B cell (primary cell): ENCODE measurements around the gene HSPB8. TPM values are rescaled to one million over a fixed set of nuclear protein-coding genes. Genes with fewer than 3 reads are reported as not detected.

Experiments used
- ATAC-seq: fragments of 200-7000 bp; cut with Tn5 transposase; one replicate; pipeline ENCODE4 v1.10.0; 2021; ENCODE audit warnings: low read depth, mild to moderate bottlenecking, moderate number of reproducible peaks, moderate library complexity
- CTCF ChIA-PET: fragments of 350-600 bp; sonication (Branson Sonifier 250); formaldehyde crosslinking; loops from one replicate; lab custom pipeline; 2021; ENCODE audit warnings: antibody characterized with exemption, inconsistent platforms; lab: Charles Lee
- POLR2A ChIA-PET: fragments of 350-600 bp; sonication (Branson Sonifier 250); formaldehyde crosslinking; loops from one replicate; lab custom pipeline; 2021; ENCODE audit warnings: antibody characterized with exemption; lab: Charles Lee
- DNase-seq: peaks from one replicate; pipeline ENCODE4 v3.0.0; 2013
- H2AFZ ChIP-seq: 2 replicates; pipeline ENCODE4 v1.6.1; 2012; ENCODE audit warnings: mild to moderate bottlenecking, low read depth, low read length; ENCODE audit not compliant: insufficient read depth, poor library complexity, severe bottlenecking
- H3K27ac ChIP-seq, 2 donors: 1 replicate in 1 of 2; 2 replicates in 1 of 2; pipeline ENCODE4 v1.5.1; 2012 to 2013; ENCODE audit warnings: low read length in 2 of 2, mild to moderate bottlenecking in 2 of 2, moderate library complexity in 1 of 2
- H3K27me3 ChIP-seq, 4 experiments: fragments of 200-600 bp in 1 of 4; sonication (generic) in 1 of 4; replicated peaks in 1 of 4; 1 replicate in 2 of 4; 2 replicates in 2 of 4; pipeline versions ENCODE4 v1.6.1 to v1.7.0; 2013 to 2016; ENCODE audit warnings: low read length in 3 of 4, mild to moderate bottlenecking in 2 of 4, mixed read lengths in 1 of 4, moderate library complexity in 1 of 4; ENCODE audit not compliant: insufficient read depth in 4 of 4, control insufficient read depth in 3 of 4; ENCODE audit errors: control extremely low read depth in 1 of 4
- H3K36me3 ChIP-seq, 2 experiments: replicated peaks in 1 of 2; 1 replicate in 1 of 2; 2 replicates in 1 of 2; pipeline versions ENCODE4 v1.6.1 to v1.7.1; 2013; ENCODE audit warnings: low read length in 1 of 2; ENCODE audit not compliant: insufficient read depth in 2 of 2, control insufficient read depth in 1 of 2; ENCODE audit errors: control extremely low read depth in 1 of 2, extremely low read depth in 1 of 2
- H3K4me1 ChIP-seq, 2 donors: fragments of 200-600 bp in 1 of 2; sonication (generic) in 1 of 2; 1 replicate in 1 of 2; 2 replicates in 1 of 2; pipeline versions ENCODE4 v1.5.1 to v1.6.1; 2013 to 2017; ENCODE audit warnings: low read length in 2 of 2; ENCODE audit not compliant: control insufficient read depth in 2 of 2, insufficient read depth in 2 of 2
- H3K4me2 ChIP-seq: replicated peaks from 2 replicates; pipeline ENCODE3; 2012; ENCODE audit warnings: mild to moderate bottlenecking, low read depth, low read length; ENCODE audit not compliant: poor library complexity, severe bottlenecking
- H3K4me3 ChIP-seq, 5 experiments: fragments of 200-600 bp in 1 of 5; sonication (generic) in 1 of 5; 1 replicate in 3 of 5; 2 replicates in 2 of 5; pipeline versions ENCODE4 v1.5.1 to v1.7.0; 2011 to 2016; ENCODE audit warnings: low read length in 4 of 5, mild to moderate bottlenecking in 4 of 5, low read depth in 2 of 5, control low read depth in 1 of 5, moderate library complexity in 1 of 5; ENCODE audit not compliant: insufficient read depth in 1 of 5; ENCODE audit errors: control extremely low read depth in 1 of 5, extremely low read depth in 1 of 5
- H3K79me2 ChIP-seq: fragments of 200-600 bp; sonication (generic); one replicate; pipeline ENCODE4 v1.6.0; 2016; ENCODE audit warnings: low read length; ENCODE audit not compliant: control insufficient read depth, insufficient read depth
- H3K9ac ChIP-seq: fragments of 200-600 bp; sonication (generic); 2 replicates; pipeline ENCODE4 v1.6.1; 2017; ENCODE audit warnings: mild to moderate bottlenecking, low read length, moderate library complexity
- H3K9me3 ChIP-seq, 3 donors: one replicate each; pipeline versions ENCODE4 v1.6.1 to v1.7.1; 2013; ENCODE audit warnings: low read length in 2 of 3; ENCODE audit not compliant: control insufficient read depth in 2 of 3, insufficient read depth in 1 of 3; ENCODE audit errors: control extremely low read depth in 1 of 3
- H4K20me1 ChIP-seq: 2 replicates; pipeline ENCODE4 v1.6.0; 2012; ENCODE audit warnings: mild to moderate bottlenecking, low read length; ENCODE audit not compliant: insufficient read depth, control insufficient read depth, poor library complexity, severe bottlenecking
- H3K27ac Mint-ChIP-seq: one replicate; pipeline ENCODE4 v1.8.0; 2021; ENCODE audit warnings: mixed read lengths
- H3K27me3 Mint-ChIP-seq: one replicate; pipeline ENCODE4 v1.8.0; 2021; ENCODE audit warnings: mixed read lengths
- H3K4me1 Mint-ChIP-seq: one replicate; pipeline ENCODE4 v1.8.0; 2021; ENCODE audit warnings: mixed read lengths
- H3K4me3 Mint-ChIP-seq: one replicate; pipeline ENCODE4 v1.8.0; 2021; ENCODE audit warnings: mixed read lengths
- H3K9me3 Mint-ChIP-seq: one replicate; pipeline ENCODE4 v1.8.0; 2022; ENCODE audit warnings: mixed read lengths; ENCODE audit not compliant: insufficient read depth
- EZH2 ChIP-seq: IDR thresholded peaks from 2 replicates; pipeline ENCODE4 v1.6.1; 2012; ENCODE audit warnings: borderline replicate concordance, low read depth, mild to moderate bottlenecking, moderate library complexity, low read length; ENCODE audit not compliant: insufficient read depth, poor library complexity, severe bottlenecking
- WGBS: methylation state at CpG from one replicate; pipeline ENCODE4 v1.1.5; 2013; ENCODE audit warnings: missing lambda C conversion rate; ENCODE audit not compliant: insufficient coverage; 5-methylcytosine and 5-hydroxymethylcytosine counted together
- intact Hi-C: fragments of 100-400 bp; cut with micrococcal nuclease; formaldehyde crosslinking; loops from one replicate; pipeline ENCODE4 v1.10.0; 2022
- polyA plus RNA-seq: library from polyadenylated mRNA; depleted of rRNA; stranded (reverse); fragments of >200 nt; gene quantifications from 2 replicates; pipeline ENCODE4 v1.2.3, GENCODE V29; 2012
- total RNA-seq, 2 donors: library from RNA; stranded (reverse); fragments of 120-200 nt in 1 of 2; gene quantifications; 1 replicate in 1 of 2; 2 replicates in 1 of 2; pipeline versions ENCODE4 v1.2.3 to v1.2.4, GENCODE V29; 2013 to 2022
- TF ChIP-seq, protein P1 (sequence below): fragments of 200-600 bp; IDR thresholded peaks from one replicate; pipeline ENCODE4 v1.8.0; 2022; ENCODE audit warnings: antibody characterized with exemption, mild to moderate bottlenecking

Gene HSPB8
- total and polyA plus RNA-seq, 2 donors (not counting 1 experiment from before 2014, with no cell fraction given): not detected

DNA sequence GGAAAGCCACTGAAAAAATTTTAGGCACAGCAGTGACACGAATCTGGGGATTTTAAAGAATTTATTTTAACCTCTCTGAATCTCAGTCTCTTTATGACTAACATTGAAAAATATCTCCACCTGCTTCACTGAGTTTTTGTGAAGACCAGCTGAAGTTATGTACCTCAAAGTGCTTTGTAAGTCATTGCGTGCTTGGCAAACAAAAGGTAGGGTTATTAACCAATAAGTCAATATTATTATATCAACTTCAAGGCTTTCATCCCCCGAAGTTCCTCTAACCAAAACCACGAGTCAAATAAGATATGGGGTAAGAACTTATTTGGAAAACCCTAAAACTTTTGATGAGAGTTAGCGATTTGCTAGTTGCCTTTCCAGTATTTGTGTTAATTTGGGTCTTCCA lies 62.3 kb downstream of the HSPB8 start:
- Histone ChIP-seq H3K4me3 (no peak overlapping the region), H3K4me1 (no peaks in the 10 kb centered on the region), H3K4me2 (no peak overlapping the region), H3K9me3 (peaks cover 0 to 6% (median 0%) of the 10 kb centered on the region in 3 donors), H4K20me1 (no peaks in the 10 kb centered on the region), H3K9ac (no peak overlapping the region), H3K27me3 (no peaks in the 10 kb centered on the region), H3K27ac (no peak overlapping the region), H2AFZ (no peak overlapping the region), H3K79me2 (no peaks in the 10 kb centered on the region), H3K36me3 (no peaks in the 10 kb centered on the region)
- Mint-ChIP-seq H3K4me1 (no peaks in the 10 kb centered on the region), H3K27me3 (peaks cover 4% of the 10 kb centered on the region), H3K4me3 (no peak overlapping the region), H3K9me3 (peaks cover 6% of the 10 kb centered on the region), H3K27ac (no peak overlapping the region)
- DNase-seq: no peak
- ATAC-seq: no peak
- CTCF ChIA-PET: no interaction called here
- intact Hi-C loops: no loop called here
- TF ChIP-seq EZH2: no peak
- TF ChIP-seq, protein P1, sequence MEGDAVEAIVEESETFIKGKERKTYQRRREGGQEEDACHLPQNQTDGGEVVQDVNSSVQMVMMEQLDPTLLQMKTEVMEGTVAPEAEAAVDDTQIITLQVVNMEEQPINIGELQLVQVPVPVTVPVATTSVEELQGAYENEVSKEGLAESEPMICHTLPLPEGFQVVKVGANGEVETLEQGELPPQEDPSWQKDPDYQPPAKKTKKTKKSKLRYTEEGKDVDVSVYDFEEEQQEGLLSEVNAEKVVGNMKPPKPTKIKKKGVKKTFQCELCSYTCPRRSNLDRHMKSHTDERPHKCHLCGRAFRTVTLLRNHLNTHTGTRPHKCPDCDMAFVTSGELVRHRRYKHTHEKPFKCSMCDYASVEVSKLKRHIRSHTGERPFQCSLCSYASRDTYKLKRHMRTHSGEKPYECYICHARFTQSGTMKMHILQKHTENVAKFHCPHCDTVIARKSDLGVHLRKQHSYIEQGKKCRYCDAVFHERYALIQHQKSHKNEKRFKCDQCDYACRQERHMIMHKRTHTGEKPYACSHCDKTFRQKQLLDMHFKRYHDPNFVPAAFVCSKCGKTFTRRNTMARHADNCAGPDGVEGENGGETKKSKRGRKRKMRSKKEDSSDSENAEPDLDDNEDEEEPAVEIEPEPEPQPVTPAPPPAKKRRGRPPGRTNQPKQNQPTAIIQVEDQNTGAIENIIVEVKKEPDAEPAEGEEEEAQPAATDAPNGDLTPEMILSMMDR: no peak
- POLR2A ChIA-PET: no interaction called here
- WGBS: 20% methylated on average over 1 of the region's 5 CpGs

DNA sequence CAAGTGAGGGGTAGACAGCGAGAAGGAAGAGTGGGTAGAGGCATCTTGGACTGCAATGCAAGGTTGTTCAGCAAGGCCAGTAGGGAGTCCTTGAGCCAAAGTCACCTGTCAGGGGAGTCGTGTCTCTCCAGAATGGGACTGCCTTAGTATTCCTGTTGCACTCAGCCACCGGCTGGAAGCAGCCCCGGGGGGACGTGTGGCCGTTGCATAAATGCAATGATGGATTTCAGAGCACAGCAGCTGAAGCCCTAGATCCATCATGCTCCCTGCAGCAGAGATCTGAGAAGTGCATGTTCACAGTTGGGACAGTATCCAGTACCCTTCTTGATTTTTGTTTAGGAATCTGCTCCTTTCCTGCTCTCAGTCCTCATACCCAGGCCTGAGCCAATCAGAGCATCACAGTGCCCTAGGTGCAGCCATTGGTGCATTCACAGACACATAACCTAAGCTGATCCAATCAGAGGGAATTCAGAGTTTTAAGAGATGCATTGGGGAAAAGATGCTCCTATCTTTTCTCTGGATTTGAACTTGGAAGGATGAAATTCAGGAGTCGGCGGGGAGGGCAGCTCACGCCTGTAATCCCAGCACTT lies 62.9 kb downstream of the HSPB8 start:
- Histone ChIP-seq H3K9ac (no peak overlapping the region), H2AFZ (no peak overlapping the region), H3K4me2 (no peak overlapping the region), H3K27ac (no peak overlapping the region), H3K4me1 (no peaks in the 10 kb centered on the region), H3K27me3 (no peaks in the 10 kb centered on the region), H3K9me3 (peaks cover 0 to 6% (median 0%) of the 10 kb centered on the region in 3 donors), H3K79me2 (no peaks in the 10 kb centered on the region), H3K4me3 (no peak overlapping the region), H3K36me3 (no peaks in the 10 kb centered on the region), H4K20me1 (no peaks in the 10 kb centered on the region)
- intact Hi-C loops: no loop called here
- H3K4me3 Mint-ChIP-seq: no peak overlapping the region
- no peaks in the 10 kb centered on the region for H3K4me1 Mint-ChIP-seq
- DNase-seq: no peak
- TF ChIP-seq EZH2: no peak
- TF ChIP-seq, protein P1: no peak
- WGBS: 84% methylated on average over 6 of the region's 9 CpGs
- peaks cover 6% of the 10 kb centered on the region for H3K9me3 Mint-ChIP-seq
- POLR2A ChIA-PET: no interaction called here
- peaks cover 4% of the 10 kb centered on the region for H3K27me3 Mint-ChIP-seq
- no peak overlapping the region for H3K27ac Mint-ChIP-seq
- CTCF ChIA-PET: no interaction called here
- ATAC-seq: no peak

Other genes starting within 250 kb of the HSPB8 start
- not detected in 2 replicates for gene SRRM4, start 197.4 kb upstream of the HSPB8 start, total RNA-seq
- not detected in 2 replicates for gene SRRM4, start 197.4 kb upstream of the HSPB8 start, polyA plus RNA-seq
- gene CCDC60, start 155.8 kb downstream of the HSPB8 start, total RNA-seq: not detected in 2 replicates
- gene CCDC60, start 155.8 kb downstream of the HSPB8 start, polyA plus RNA-seq: not detected in 2 replicates